Calu3 (cell line): ENCODE data around the gene OR6K2. TPM values are rescaled to one million over a fixed set of nuclear protein-coding genes. Genes with fewer than 3 reads are reported as not detected.

Experiments
- BruUV-seq: library from RNA; stranded (reverse); fragments of 400-500 nt; replicated peaks from 2 replicates; lab custom pipeline; 2021; lab: Mats Ljungman, UMichigan
- CTCF ChIA-PET: fragments of 300-600 bp; sonication (Branson Sonifier 250); formaldehyde crosslinking; loops from one replicate; lab custom pipeline; 2022; ENCODE audit warnings: antibody characterized with exemption; lab: Charles Lee
- DNase-seq: peaks from one replicate; pipeline ENCODE4 v3.0.0; 2022
- H3K27ac Mint-ChIP-seq: one replicate; pipeline ENCODE4 v1.8.0; 2022; ENCODE audit warnings: mixed read lengths; ENCODE audit not compliant: unreplicated experiment
- H3K27me3 Mint-ChIP-seq: one replicate; pipeline ENCODE4 v1.8.0; 2022; ENCODE audit warnings: mixed read lengths; ENCODE audit not compliant: unreplicated experiment
- H3K36me3 Mint-ChIP-seq: one replicate; pipeline ENCODE4 v1.8.0; 2022; ENCODE audit warnings: mild to moderate bottlenecking, moderate library complexity, mixed read lengths; ENCODE audit not compliant: insufficient read depth, unreplicated experiment
- H3K4me1 Mint-ChIP-seq: one replicate; pipeline ENCODE4 v1.8.0; 2022; ENCODE audit warnings: mild to moderate bottlenecking, low read depth, mixed read lengths; ENCODE audit not compliant: unreplicated experiment
- H3K4me3 Mint-ChIP-seq: one replicate; pipeline ENCODE4 v1.8.0; 2022; ENCODE audit warnings: mild to moderate bottlenecking, low read depth, moderate library complexity, mixed read lengths; ENCODE audit not compliant: unreplicated experiment
- H3K9me3 Mint-ChIP-seq: one replicate; pipeline ENCODE4 v1.8.0; 2022; ENCODE audit warnings: low read depth, mixed read lengths; ENCODE audit not compliant: unreplicated experiment
- CTCF ChIP-seq: fragments of 200-600 bp; IDR thresholded peaks from one replicate; pipeline ENCODE4 v1.8.0; 2022; ENCODE audit warnings: antibody characterized with exemption; ENCODE audit not compliant: unreplicated experiment
- intact Hi-C: fragments of 100-400 bp; cut with micrococcal nuclease; formaldehyde crosslinking; loops from one replicate; pipeline ENCODE4 v1.10.0; 2022; ENCODE audit not compliant: unreplicated experiment
- total RNA-seq: library from RNA; stranded (reverse); gene quantifications from 2 replicates; pipeline ENCODE4 v1.2.3, GENCODE V29; 2022

OR6K2 gene
- total RNA-seq, 1 experiment from 2014 or later = not detected

GRCh38 chr1:158687037-158687436, 13.4 kb downstream of the OR6K2 start:
- H3K27ac Mint-ChIP-seq = no peak overlapping the region
- H3K4me3 Mint-ChIP-seq = no peak overlapping the region
- peaks cover 11% of the 10 kb centered on the region for H3K4me1 Mint-ChIP-seq
- no peaks in the 10 kb centered on the region for H3K27me3 Mint-ChIP-seq
- TF ChIP-seq CTCF = no peak
- intact Hi-C loops = no loop called here
- no peak for DNase-seq
- CTCF ChIA-PET = interaction anchor here (1.0 kb wide), 1 partner anchor 14 kb away, joined by 3 read pairs; no protein-coding TSS in a partner anchor
- no peaks in the 10 kb centered on the region for H3K36me3 Mint-ChIP-seq
- H3K9me3 Mint-ChIP-seq = peaks cover 3% of the 10 kb centered on the region
- no TSS peak for BruUV-seq

- H3K4me3 Mint-ChIP-seq = no peak within 1 kb of the TSS
- peaks cover 3% of the 10 kb centered on the region for H3K9me3 Mint-ChIP-seq
- intact Hi-C loops = no loop called here
- BruUV-seq = no TSS peak
- DNase-seq = no peak
- H3K27ac Mint-ChIP-seq = no peak within 1 kb of the TSS
- TF ChIP-seq CTCF = no peak
- H3K36me3 Mint-ChIP-seq = no peaks in the 10 kb centered on the region
- CTCF ChIA-PET = interaction anchor here (0.6 to 1.0 kb wide), 3 partner anchors 13 to 724 kb away, joined by 3 read pairs; no protein-coding TSS in a partner anchor
- H3K4me1 Mint-ChIP-seq = peaks cover 11% of the 10 kb centered on the region
- no peaks in the 10 kb centered on the region for H3K27me3 Mint-ChIP-seq
Observed at GRCh38 chr1:158686111-158687009, 14.1 kb downstream of the OR6K2 start, which contains the start of gene SPTA1. Gene SPTA1, minus strand, starts transcription at chr1:158686715. Its CDS starts 198 bp downstream, at chr1:158686517.

GRCh38 chr1:158685085-158685484, 15.4 kb downstream of the OR6K2 start:
- H3K4me1 Mint-ChIP-seq = peaks cover 11% of the 10 kb centered on the region
- CTCF ChIA-PET = no interaction called here
- no peak for TF ChIP-seq CTCF
- BruUV-seq = no TSS peak
- H3K36me3 Mint-ChIP-seq = no peaks in the 10 kb centered on the region
- H3K9me3 Mint-ChIP-seq = peaks cover 3% of the 10 kb centered on the region
- H3K4me3 Mint-ChIP-seq = no peak overlapping the region
- no peaks in the 10 kb centered on the region for H3K27me3 Mint-ChIP-seq
- H3K27ac Mint-ChIP-seq = no peak overlapping the region
- intact Hi-C loops = no loop called here
- DNase-seq = no peak

GRCh38 chr1:158681606-158682005, 18.8 kb downstream of the OR6K2 start:
- no peak overlapping the region for H3K27ac Mint-ChIP-seq
- DNase-seq = no peak
- H3K4me1 Mint-ChIP-seq = peaks cover 29% of the 10 kb centered on the region
- TF ChIP-seq CTCF = no peak
- no TSS peak for BruUV-seq
- no peaks in the 10 kb centered on the region for H3K36me3 Mint-ChIP-seq
- H3K4me3 Mint-ChIP-seq = no peak overlapping the region
- no peaks in the 10 kb centered on the region for H3K27me3 Mint-ChIP-seq
- H3K9me3 Mint-ChIP-seq = peaks cover 5% of the 10 kb centered on the region
- intact Hi-C loops = no loop called here
- CTCF ChIA-PET = interaction anchor here (0.7 kb wide), 1 partner anchor 317 kb away, joined by 3 read pairs; no protein-coding TSS in a partner anchor
